IPS-NIHi7 (cell line): ENCODE results near the gene MAGED4.
"Not testable (repeated sequence)": the region's sequence is repeated elsewhere in the genome, so short reads cannot be mapped to it uniquely, and the experiment has no call there.

ENCODE experiments used
- DNase-seq: peaks from one replicate; pipeline ENCODE4 v3.0.0; 2012; ENCODE audit warnings: mixed read lengths; ENCODE audit errors: extremely low spot score

The MAGED4 gene, protein sequence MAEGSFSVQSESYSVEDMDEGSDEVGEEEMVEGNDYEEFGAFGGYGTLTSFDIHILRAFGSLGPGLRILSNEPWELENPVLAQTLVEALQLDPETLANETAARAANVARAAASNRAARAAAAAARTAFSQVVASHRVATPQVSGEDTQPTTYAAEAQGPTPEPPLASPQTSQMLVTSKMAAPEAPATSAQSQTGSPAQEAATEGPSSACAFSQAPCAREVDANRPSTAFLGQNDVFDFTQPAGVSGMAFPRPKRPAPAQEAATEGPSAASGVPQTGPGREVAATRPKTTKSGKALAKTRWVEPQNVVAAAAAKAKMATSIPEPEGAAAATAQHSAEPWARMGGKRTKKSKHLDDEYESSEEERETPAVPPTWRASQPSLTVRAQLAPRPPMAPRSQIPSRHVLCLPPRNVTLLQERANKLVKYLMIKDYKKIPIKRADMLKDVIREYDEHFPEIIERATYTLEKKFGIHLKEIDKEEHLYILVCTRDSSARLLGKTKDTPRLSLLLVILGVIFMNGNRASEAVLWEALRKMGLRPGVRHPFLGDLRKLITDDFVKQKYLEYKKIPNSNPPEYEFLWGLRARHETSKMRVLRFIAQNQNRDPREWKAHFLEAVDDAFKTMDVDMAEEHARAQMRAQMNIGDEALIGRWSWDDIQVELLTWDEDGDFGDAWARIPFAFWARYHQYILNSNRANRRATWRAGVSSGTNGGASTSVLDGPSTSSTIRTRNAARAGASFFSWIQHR

GRCh38 chrX:52184440-52185077 lies at the start of gene MAGED4:
Gene MAGED4 (plus strand): TSS chrX:52184888. CDS start chrX:52185923, 1,035 bp downstream.
- not testable (repeated sequence) for DNase-seq

GRCh38 chrX:52138830-52139544 lies 45.7 kb upstream of the MAGED4 start:
- no peak for DNase-seq

GRCh38 chrX:52139545-52139895 lies 45.2 kb upstream of the MAGED4 start:
- no peak for DNase-seq

DNA sequence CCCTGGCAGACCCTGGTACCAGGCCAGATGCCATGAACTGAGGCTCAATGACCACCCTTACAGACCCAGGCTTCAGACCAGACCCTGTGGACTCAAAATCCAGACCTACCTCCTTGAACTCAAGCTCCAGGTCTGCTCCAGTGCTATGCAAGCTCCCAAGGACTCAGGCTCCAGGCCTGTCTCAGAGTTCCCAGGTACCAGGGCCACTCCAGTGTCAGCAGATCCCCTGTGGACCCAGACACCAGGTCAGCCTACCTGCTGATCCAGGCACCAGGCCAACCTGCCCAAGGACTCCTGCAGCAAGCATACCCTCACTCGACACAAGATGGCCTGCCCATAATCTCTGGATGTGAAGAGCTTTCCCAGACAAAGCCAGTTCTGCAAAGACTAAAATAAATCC lies 44.7 kb upstream of the MAGED4 start:
- DNase-seq = no peak

DNA sequence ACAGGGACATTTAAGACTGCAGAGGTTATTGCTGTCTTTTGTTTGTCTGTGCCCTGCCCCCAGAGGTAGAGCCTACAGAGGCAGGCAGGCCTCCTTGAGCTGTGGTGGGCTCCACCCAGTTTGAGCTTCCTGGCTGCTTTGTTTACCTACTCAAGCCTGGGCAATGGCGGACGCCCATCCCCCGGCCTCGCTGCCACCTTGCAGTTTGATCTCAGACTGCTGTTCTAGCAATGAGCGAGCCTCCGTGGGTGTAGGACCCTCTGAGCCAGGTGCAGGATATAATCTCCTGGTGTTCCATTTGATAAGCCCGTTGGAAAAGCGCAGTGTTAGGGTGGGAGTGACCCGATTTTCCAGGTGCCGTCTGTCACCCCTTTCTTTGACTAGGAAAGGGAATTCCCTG lies 34.0 kb upstream of the MAGED4 start:
- not testable (repeated sequence) for DNase-seq

DNA sequence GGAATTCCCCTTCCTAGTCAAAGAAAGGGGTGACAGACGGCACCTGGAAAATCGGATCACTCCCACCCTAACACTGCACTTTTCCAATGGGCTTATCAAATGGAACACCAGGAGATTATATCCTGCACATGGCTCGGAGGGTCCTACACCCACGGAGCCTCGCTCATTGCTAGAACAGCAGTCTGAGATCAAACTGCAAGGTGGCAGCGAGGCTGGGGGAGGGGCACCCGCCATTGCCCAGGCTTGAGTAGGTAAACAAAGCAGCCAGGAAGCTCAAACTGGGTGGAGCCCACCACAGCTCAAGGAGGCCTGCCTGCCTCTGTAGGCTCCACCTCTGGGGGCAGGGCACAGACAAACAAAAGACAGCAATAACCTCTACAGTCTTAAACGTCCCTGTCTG lies 24.5 kb upstream of the MAGED4 start:
- not testable (repeated sequence) for DNase-seq

DNA sequence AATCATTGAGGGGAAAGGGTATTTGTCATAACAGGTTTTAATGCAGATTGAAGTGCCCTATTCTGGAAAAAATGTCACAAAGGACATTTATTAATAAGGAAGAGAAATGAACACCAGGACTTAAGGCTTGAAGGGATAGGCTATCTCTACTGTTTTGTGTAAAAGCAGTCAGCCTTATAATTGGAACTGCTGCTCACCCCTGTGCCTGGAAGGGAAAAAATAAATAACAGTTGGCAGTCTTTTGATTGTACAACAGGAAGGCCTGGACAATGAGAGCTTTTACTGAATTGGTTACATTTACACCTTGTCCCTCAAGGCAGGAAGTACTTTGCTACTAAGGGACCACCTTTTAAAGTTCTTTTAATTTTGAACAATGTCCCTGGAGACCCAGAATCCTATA lies 17.8 kb upstream of the MAGED4 start:
- DNase-seq = no peak

DNA sequence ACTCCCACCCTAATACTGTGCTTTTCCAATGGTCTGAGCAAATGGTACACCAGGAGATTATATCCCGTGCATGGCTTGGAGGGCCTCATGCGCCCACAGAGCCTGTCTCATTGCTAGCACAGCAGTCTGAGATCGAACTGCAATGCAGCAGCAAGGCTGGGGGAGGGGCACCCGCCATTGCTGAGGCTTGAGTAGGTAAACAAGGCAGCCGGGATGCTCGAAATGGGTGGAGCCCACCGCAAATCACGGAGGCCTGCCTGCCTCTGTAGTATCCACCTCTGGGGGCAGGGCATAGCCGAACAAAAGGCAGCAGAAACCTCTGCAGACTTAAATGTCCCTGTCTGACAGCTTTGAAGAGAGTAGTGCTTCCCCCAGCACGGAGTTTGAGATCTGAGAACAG lies 13.6 kb upstream of the MAGED4 start:
- DNase-seq = not testable (repeated sequence)

DNA sequence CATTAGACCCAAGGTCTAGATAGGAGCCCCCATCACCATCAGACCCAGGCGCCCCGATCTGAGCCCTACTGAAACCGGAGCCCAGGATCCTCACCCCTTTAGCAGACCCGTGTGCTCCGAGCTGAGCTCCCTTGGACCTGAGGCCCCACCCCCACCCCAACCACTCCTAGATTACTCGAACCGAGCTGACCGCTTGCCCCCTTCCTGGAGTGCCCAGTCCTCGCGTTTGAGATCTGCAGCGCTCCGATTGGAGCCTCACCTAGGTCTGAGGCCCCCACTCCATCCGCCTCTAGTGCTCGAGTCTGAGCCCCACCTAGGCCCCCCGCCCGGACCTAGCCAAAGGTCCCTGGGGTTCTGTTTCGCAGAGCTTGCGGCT lies 378 bp downstream of the MAGED4 start:
- not testable (repeated sequence) for DNase-seq

GRCh38 chrX:52211405-52211804 lies 26.7 kb downstream of the MAGED4 start:
- DNase-seq = not testable (repeated sequence)

- no peak for DNase-seq
Measured at GRCh38 chrX:52213276-52213675, 28.6 kb downstream of the MAGED4 start.

- DNase-seq = no peak
Measured at GRCh38 chrX:52216541-52216940, 31.9 kb downstream of the MAGED4 start.

DNA sequence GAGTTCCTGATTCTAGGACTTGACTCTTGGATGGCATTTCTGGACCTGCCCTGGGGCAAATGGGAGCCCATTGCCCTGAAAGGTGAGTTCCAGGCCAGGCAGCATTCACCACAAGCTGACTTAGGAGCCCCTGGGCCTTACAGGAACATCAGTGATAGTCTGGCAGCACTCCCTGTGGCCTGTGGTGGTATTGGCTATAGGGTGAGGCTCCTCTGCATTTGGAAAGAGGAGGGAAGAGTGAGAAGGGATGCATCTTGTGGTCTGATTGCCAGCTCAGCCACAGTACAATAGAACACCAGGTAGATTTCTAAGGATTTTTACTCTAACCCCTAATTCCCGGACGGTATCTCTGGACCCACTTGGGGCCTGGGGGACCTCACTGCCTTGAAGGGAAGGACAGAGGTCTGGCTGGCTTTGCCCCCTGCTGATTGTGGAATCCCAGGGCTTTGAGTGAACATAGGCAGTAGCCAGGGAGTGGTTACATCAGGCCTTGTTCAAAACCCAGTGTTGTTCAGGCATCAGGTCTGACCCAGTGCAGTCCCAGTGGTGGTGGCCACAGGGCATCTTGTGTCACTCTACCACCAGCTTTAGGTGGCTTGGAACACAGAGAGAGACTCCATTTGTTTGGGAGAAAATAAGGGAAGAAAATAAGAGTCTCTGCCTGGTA lies 32.9 kb downstream of the MAGED4 start:
- peak; percentile 24 for DNase-seq

- DNase-seq = no peak
Measured at GRCh38 chrX:52220936-52221335, 36.2 kb downstream of the MAGED4 start.
